ENCODE measurements around the gene DEK.

The DEK gene

GRCh38 chr6:18264923-18265377 is 620 bp upstream of the DEK start:
- Histone ChIP-seq H3K27me3 (ENCODE audit: insufficient read depth, insufficient read length) (peaks cover 2% of the 10 kb centered on the region), H3K9ac (ENCODE audit: insufficient read length, low read depth) (peak overlapping the region; percentile 67), H3K4me3 (ENCODE audit: insufficient read length, low read depth) (peak overlapping the region; percentile 45), H3K36me3 (ENCODE audit: insufficient read depth, insufficient read length, low read length) (peaks cover 30% of the 10 kb centered on the region), H3K9me3 (ENCODE audit: insufficient read depth, low read length) (peaks cover 13% of the 10 kb centered on the region; the same call in 1 of the 2 replicates), H3K4me1 (ENCODE audit: insufficient read depth, insufficient read length) (no peaks in the 10 kb centered on the region)
- no peak for TF ChIP-seq ZNF274 (IDR thresholded peaks at IDR 0.05; ENCODE audit: low read depth, low read length)
- no peak for TF ChIP-seq SUZ12 (IDR thresholded peaks at IDR 0.05; ENCODE audit: extremely low read depth, insufficient read depth, insufficient read length)
- no peak for TF ChIP-seq YY1 (IDR thresholded peaks at IDR 0.05; ENCODE audit: insufficient read depth, insufficient read length)
- DNase-seq (ENCODE audit: low read depth, low spot score) = no peak

- no peak for DNase-seq (ENCODE audit: low read depth, low spot score)
- Histone ChIP-seq H3K9me3 (ENCODE audit: insufficient read depth, low read length) (peaks cover 13% of the 10 kb centered on the region; the same call in 1 of the 2 replicates), H3K9ac (ENCODE audit: insufficient read length, low read depth) (peak overlapping the region; percentile 93), H3K27me3 (ENCODE audit: insufficient read depth, insufficient read length) (peaks cover 2% of the 10 kb centered on the region), H3K4me3 (ENCODE audit: insufficient read length, low read depth) (peak overlapping the region; percentile 84), H3K4me1 (ENCODE audit: insufficient read depth, insufficient read length) (no peaks in the 10 kb centered on the region), H3K36me3 (ENCODE audit: insufficient read depth, insufficient read length, low read length) (peaks cover 35% of the 10 kb centered on the region)
- no peak for TF ChIP-seq SUZ12 (IDR thresholded peaks at IDR 0.05; ENCODE audit: extremely low read depth, insufficient read depth, insufficient read length)
- TF ChIP-seq YY1 (IDR thresholded peaks at IDR 0.05; ENCODE audit: insufficient read depth, insufficient read length) = no peak
- TF ChIP-seq ZNF274 (IDR thresholded peaks at IDR 0.05; ENCODE audit: low read depth, low read length) = no peak
Observed at GRCh38 chr6:18263418-18264218, 712 bp downstream of the DEK start.

- TF ChIP-seq SUZ12 (IDR thresholded peaks at IDR 0.05; ENCODE audit: extremely low read depth, insufficient read depth, insufficient read length) = no peak
- no peaks in the 10 kb centered on the region for H3K4me1 ChIP-seq (ENCODE audit: insufficient read depth, insufficient read length)
Observed at GRCh38 chr6:18262702-18263417, 1.5 kb downstream of the DEK start.

GRCh38 chr6:18261877-18262276 is 2.5 kb downstream of the DEK start:
- no peak for DNase-seq (ENCODE audit: low read depth, low spot score)
- Histone ChIP-seq H3K27me3 (ENCODE audit: insufficient read depth, insufficient read length) (peaks cover 2% of the 10 kb centered on the region), H3K4me1 (ENCODE audit: insufficient read depth, insufficient read length) (no peaks in the 10 kb centered on the region), H3K4me3 (ENCODE audit: insufficient read length, low read depth) (no peak overlapping the region), H3K36me3 (ENCODE audit: insufficient read depth, insufficient read length, low read length) (peaks cover 53% of the 10 kb centered on the region), H3K9me3 (ENCODE audit: insufficient read depth, low read length) (peaks cover 13% of the 10 kb centered on the region; the same call in 1 of the 2 replicates), H3K9ac (ENCODE audit: insufficient read length, low read depth) (no peak overlapping the region)
- TF ChIP-seq YY1 (IDR thresholded peaks at IDR 0.05; ENCODE audit: insufficient read depth, insufficient read length) (no peak), SUZ12 (IDR thresholded peaks at IDR 0.05; ENCODE audit: extremely low read depth, insufficient read depth, insufficient read length) (no peak), ZNF274 (IDR thresholded peaks at IDR 0.05; ENCODE audit: low read depth, low read length) (no peak)

More at GRCh38 chr6:18262702-18263417, 1.5 kb downstream of the DEK start:
- Histone ChIP-seq H3K4me3 (ENCODE audit: insufficient read length, low read depth) (peak overlapping the region; percentile 84), H3K27me3 (ENCODE audit: insufficient read depth, insufficient read length) (peaks cover 2% of the 10 kb centered on the region), H3K36me3 (ENCODE audit: insufficient read depth, insufficient read length, low read length) (peaks cover 43% of the 10 kb centered on the region), H3K9ac (ENCODE audit: insufficient read length, low read depth) (peak overlapping the region; percentile 93), H3K9me3 (ENCODE audit: insufficient read depth, low read length) (peaks cover 13% of the 10 kb centered on the region; the same call in 1 of the 2 replicates)
- no peak for DNase-seq (ENCODE audit: low read depth, low spot score)

- no peak for DNase-seq (ENCODE audit: low read depth, low spot score)
- Histone ChIP-seq H3K27me3 (ENCODE audit: insufficient read depth, insufficient read length) (peaks cover under 1% of the 10 kb centered on the region), H3K9ac (ENCODE audit: insufficient read length, low read depth) (peak overlapping the region; percentile 50), H3K4me3 (ENCODE audit: insufficient read length, low read depth) (no peak overlapping the region), H3K4me1 (ENCODE audit: insufficient read depth, insufficient read length) (no peaks in the 10 kb centered on the region), H3K36me3 (ENCODE audit: insufficient read depth, insufficient read length, low read length) (peaks cover 64% of the 10 kb centered on the region), H3K9me3 (ENCODE audit: insufficient read depth, low read length) (peaks cover 2% of the 10 kb centered on the region; the same call in 1 of the 2 replicates)
- no peak for TF ChIP-seq SUZ12 (IDR thresholded peaks at IDR 0.05; ENCODE audit: extremely low read depth, insufficient read depth, insufficient read length)
- no peak for TF ChIP-seq YY1 (IDR thresholded peaks at IDR 0.05; ENCODE audit: insufficient read depth, insufficient read length)
- no peak for TF ChIP-seq ZNF274 (IDR thresholded peaks at IDR 0.05; ENCODE audit: low read depth, low read length)
Observed at GRCh38 chr6:18260448-18261106, 3.8 kb downstream of the DEK start.

GRCh38 chr6:18259675-18260447 is 4.5 kb downstream of the DEK start:
- Histone ChIP-seq H3K36me3 (ENCODE audit: insufficient read depth, insufficient read length, low read length) (peaks cover 71% of the 10 kb centered on the region), H3K27me3 (ENCODE audit: insufficient read depth, insufficient read length) (no peaks in the 10 kb centered on the region), H3K9me3 (ENCODE audit: insufficient read depth, low read length) (no peaks in the 10 kb centered on the region), H3K4me1 (ENCODE audit: insufficient read depth, insufficient read length) (no peaks in the 10 kb centered on the region), H3K4me3 (ENCODE audit: insufficient read length, low read depth) (no peak overlapping the region), H3K9ac (ENCODE audit: insufficient read length, low read depth) (no peak overlapping the region)
- TF ChIP-seq YY1 (IDR thresholded peaks at IDR 0.05; ENCODE audit: insufficient read depth, insufficient read length) (no peak), ZNF274 (IDR thresholded peaks at IDR 0.05; ENCODE audit: low read depth, low read length) (no peak), SUZ12 (IDR thresholded peaks at IDR 0.05; ENCODE audit: extremely low read depth, insufficient read depth, insufficient read length) (no peak)
- DNase-seq (ENCODE audit: low read depth, low spot score) = no peak

All from NT2/D1 (cell line).